Activated CD4-positive, CD25-positive, alpha-beta regulatory T cell (primary cell): ENCODE measurements around the gene GRIK4.

Source experiments
- DNase-seq, 4 experiments: peaks; one replicate each; lab custom pipeline; 2025; lab: John Stamatoyannopoulos, UW

The GRIK4 gene

GRCh38 chr11:120840661-120841060 lies 329.1 kb downstream of the GRIK4 start:
- no peak for DNase-seq

- no peak for DNase-seq
These were observed 329.5 kb downstream of the GRIK4 start for GRCh38 chr11:120841074-120841473.

- no peak for DNase-seq
These were observed 330.6 kb downstream of the GRIK4 start for GRCh38 chr11:120842195-120842594.

GRCh38 chr11:120853435-120853834 lies 341.9 kb downstream of the GRIK4 start:
- no peak for DNase-seq

GRCh38 chr11:120854988-120855387 lies 343.4 kb downstream of the GRIK4 start:
- no peak for DNase-seq

GRCh38 chr11:120857508-120857907 lies 346.0 kb downstream of the GRIK4 start:
- no peak for DNase-seq

- no peak for DNase-seq
These were observed 347.2 kb downstream of the GRIK4 start for GRCh38 chr11:120858740-120859139.

GRCh38 chr11:120859552-120860295 lies 348.2 kb downstream of the GRIK4 start:
- DNase-seq, result no peak

- no peak for DNase-seq
These were observed 351.8 kb downstream of the GRIK4 start for GRCh38 chr11:120863359-120863758.

- DNase-seq, result no peak
These were observed 355.5 kb downstream of the GRIK4 start for GRCh38 chr11:120867024-120867423.

- no peak for DNase-seq
These were observed 356.0 kb downstream of the GRIK4 start for GRCh38 chr11:120867531-120867930.

- no peak for DNase-seq
These were observed 356.4 kb downstream of the GRIK4 start for GRCh38 chr11:120867988-120868387.

- DNase-seq, result no peak
These were observed 357.5 kb downstream of the GRIK4 start for GRCh38 chr11:120869097-120869496.

GRCh38 chr11:120869516-120870011 lies 358.0 kb downstream of the GRIK4 start:
- DNase-seq, result no peak

- DNase-seq, result no peak
These were observed 359.6 kb downstream of the GRIK4 start for GRCh38 chr11:120871194-120871593.

- no peak for DNase-seq
These were observed 360.4 kb downstream of the GRIK4 start for GRCh38 chr11:120871924-120872323.

GRCh38 chr11:120873966-120874735 lies 362.6 kb downstream of the GRIK4 start:
- DNase-seq, result no peak

- DNase-seq, result no peak
These were observed 364.4 kb downstream of the GRIK4 start for GRCh38 chr11:120875986-120876385.

- DNase-seq, result no peak
These were observed 366.3 kb downstream of the GRIK4 start for GRCh38 chr11:120877746-120878365.

- DNase-seq, result no peak
These were observed 367.2 kb downstream of the GRIK4 start for GRCh38 chr11:120878781-120879180.

GRCh38 chr11:120880498-120881175 lies 369.1 kb downstream of the GRIK4 start:
- no peak for DNase-seq

GRCh38 chr11:120881596-120881995 lies 370.0 kb downstream of the GRIK4 start:
- no peak for DNase-seq
